Fibroblast of peridontal ligament (primary cell): Measurements from ENCODE around the gene S100A12.
"Not testable (repeated sequence)": the region's sequence is repeated elsewhere in the genome, so short reads cannot be mapped to it uniquely, and the experiment has no call there.

Source experiments
- DNase-seq: peaks from one replicate; pipeline ENCODE4 v3.0.0-alpha.2; 2010; ENCODE audit errors: extremely low read depth

Gene S100A12

DNA sequence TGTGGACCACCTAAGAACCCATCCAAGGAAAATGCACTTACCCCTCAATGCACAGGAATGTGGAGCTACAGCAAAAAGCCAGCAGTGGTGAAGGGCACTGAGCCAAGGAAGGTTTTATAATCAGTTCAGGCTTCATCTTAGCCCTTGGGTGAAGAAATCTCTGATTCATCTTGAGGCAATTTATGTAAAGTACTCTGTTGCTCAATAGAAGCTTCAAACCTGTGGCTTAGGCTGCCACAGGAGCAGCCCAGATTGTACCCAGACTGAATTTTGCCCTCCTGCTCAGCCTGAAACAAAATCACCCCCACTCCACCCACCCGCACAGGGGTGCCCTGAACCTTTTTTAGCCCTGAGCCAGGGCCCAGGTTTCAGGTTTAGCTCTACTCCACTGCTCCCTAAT, at the start of gene S100A12:
Gene S100A12, minus strand, starts transcription at position 111 of the 400 bp plus-strand sequence. CDS start 1,029 bp downstream, outside the sequence.
- peak; percentile 83 for DNase-seq

DNA sequence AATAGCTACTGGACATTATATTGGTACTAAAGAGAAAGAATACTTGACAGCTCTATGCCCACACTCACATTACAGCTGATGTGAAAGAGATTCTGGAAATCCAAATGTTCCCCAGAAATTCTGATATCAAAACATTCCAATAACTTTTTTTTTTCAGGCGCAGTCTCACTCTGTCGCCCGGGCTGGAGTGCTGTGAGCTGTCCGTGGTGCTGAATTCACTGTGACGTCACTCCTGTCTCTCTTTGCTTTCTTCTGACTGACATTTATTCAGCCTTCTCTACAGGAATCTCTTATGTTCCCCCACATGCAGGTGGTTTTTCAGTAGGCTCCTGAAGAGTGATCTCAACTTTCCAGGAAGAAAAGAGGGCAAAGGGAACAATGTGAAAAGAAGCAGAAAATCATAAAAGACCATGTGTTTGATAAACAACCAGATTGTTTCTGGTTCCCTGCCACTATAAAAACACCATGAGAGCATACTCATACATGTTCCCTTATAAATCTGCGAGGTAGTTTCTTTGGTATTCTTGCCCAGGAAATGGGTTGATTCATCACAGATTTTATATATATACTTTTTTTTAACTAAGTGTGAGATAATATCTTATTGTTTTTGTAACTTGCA, 47.1 kb upstream of the S100A12 start:
- DNase-seq = peak; percentile 62

DNA sequence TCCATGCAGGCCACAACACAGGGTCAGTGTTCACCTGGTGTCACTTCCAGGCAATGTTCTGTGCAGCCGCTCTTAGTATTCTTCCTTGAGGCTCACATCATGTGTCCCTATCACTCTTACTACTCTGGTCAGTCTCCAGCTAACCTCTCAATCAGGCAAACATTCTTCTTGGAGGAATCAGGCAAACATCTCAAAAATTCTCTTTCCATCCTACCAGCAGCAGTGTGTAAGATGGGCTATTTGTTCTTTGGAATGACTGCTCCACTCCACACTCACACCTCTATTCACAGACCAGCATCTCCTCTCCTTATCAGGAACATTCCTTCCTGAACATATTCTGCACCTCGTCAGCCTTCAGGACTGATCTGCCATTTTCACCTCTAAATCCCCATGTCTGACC, 44.9 kb upstream of the S100A12 start:
- no peak for DNase-seq

DNA sequence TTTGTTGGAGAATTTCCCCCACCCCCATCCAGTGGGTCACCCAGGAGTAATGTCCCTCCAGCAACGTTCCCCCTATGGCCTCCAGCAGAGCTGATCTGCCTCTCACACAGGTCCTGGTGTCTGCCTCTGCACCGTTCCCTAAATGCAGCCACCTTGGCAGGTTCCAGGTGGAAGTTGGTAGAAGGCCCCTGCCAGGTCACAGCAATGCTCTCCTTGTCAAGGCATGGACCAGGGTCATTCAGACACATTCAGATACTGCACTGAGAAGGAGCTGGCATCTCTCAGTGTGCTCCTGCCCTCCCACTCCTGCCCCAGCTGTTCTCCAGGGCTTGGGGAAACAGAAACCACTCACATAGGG, 44.0 kb upstream of the S100A12 start:
- not testable (repeated sequence) for DNase-seq

DNA sequence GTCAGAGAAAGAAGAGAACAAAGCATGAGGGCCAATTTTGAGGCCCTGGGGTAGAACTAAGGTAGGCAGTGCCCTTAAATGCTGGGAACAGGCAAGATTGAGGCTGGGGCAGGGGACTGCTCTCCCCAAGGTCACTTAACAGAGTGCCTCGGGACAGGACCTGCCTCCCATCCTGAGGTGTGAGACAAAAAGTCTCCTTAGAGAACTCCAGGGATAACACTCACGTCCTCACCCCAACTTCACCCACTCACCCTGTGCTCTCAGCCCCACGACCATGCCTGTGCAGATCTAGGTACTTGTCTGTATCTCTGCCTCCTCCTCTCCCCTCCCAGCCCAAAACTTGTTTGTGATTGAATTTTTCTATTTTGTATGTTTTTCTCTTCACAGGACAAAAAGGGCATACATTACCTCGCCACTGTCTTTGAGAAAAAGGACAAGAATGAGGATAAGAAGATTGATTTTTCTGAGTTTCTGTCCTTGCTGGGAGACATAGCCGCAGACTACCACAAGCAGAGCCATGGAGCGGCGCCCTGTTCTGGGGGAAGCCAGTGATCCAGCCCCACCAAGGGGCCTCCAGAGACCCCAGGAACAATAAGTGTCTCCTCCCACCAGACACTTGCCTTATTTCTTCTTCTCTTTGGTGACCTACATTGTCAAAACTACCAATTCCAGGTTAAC, 43.5 kb upstream of the S100A12 start:
- not testable (repeated sequence) for DNase-seq

DNA sequence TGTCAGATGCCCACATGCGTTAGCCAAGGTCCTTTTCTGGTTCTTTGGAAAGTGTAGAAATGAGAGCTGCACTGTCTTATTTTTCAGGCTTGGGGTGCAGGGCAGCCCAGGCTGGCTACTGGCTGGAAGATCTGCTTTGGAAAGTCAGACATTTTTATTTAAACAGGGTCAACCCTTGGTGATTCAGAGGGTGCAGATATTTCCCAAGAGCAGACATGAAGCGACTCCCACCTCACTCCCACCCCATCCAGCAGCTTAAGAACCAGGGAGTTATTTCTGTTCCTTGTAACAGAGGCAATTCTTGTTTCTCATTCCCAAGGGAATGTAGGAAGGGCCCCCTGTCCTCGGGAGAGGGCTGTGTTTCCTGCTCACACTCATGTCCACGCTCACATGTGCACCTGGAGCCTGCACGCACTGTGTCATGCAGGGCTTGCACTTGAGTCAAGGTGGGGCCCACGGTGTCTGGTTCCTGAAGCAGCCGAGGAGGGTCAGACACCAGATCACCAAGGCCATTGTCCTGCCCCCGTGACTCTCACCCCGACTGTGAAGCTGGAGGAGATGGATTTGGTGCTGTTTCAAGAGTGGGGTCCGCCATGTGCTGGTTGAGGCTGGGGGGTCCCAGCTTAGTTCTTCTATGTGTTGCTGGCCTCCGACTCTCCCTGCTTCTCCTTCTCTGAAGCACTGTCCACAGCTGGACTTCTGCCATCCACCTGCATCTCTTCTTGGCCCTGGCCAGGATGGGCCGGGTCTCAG, 41.9 kb upstream of the S100A12 start:
- no peak for DNase-seq

DNA sequence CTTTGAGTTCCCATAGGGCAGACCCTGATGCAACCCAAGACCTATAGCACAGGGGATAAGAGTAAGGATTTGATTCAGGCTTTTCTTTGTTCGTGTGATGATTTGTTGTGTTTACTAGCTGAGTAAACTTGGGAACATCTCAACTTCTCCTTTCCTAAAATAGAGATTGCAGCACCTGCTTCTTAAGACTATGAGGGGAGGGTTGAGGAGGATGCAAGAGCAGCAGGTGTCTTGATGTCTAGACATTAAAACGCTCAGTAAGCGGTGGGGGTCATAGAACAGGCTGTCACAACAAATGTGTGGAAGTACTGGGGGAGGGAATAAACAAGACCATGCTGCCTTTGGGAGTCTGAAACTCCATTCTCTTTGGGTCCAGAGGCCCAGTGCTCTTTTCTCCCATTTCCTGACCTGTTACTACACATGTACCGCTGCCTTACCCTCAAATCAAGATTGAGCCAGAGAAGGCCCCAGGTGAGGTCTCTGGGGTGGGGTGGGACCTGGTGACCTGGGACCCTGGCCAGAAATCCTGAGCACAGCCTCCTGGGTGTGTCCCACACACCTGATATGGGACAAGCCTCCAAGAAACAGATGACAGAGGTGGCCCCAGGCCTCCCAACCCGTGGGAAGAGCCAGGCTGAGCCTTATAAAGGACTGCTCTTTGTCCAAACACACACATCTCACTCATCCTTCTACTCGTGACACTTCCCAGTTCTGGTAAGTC, 40.6 kb upstream of the S100A12 start, which contains the start of gene S100A7A:
Gene S100A7A, plus strand, starts transcription at position 671 of the 721 bp plus-strand sequence. CDS start 1,563 bp downstream, outside the sequence.
- DNase-seq = no peak

DNA sequence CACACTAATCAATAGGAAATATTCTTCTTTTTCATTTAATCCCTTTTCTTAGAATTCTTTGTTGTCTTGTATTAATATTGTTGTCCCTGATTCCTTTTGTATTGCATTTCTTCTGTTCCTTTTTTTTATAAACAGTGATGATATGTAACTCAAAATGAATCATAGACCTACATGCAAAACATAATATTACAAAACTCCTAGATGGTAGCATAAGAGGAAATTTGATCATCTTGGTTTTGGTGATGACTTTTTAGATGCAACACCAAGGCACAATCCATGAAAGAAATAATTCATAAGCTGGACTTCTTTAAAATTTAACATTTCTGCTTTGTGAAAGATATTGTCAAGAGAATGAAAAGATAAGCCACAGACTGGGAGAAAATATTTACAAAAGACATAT, 38.5 kb upstream of the S100A12 start:
- not testable (repeated sequence) for DNase-seq

DNA sequence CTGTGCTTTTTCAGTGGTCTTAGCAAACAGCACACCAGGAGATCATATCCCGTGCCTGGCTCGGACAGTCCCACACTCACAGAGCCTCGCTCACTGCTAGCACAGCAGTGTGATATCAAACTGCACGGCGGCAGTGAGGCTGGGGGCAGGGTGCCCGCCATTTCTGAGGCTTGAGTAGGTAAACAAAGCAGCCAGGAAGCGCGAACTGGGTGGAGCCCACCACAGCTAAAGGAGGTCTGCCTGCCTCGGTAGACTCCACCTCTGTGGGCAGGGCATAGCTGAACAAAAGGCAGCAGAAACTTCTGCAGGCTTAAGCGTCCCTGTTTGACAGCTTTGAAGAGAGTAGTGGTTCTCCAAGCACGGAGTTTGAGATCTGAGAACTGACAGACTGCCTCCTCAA, 31.9 kb upstream of the S100A12 start:
- not testable (repeated sequence) for DNase-seq

DNA sequence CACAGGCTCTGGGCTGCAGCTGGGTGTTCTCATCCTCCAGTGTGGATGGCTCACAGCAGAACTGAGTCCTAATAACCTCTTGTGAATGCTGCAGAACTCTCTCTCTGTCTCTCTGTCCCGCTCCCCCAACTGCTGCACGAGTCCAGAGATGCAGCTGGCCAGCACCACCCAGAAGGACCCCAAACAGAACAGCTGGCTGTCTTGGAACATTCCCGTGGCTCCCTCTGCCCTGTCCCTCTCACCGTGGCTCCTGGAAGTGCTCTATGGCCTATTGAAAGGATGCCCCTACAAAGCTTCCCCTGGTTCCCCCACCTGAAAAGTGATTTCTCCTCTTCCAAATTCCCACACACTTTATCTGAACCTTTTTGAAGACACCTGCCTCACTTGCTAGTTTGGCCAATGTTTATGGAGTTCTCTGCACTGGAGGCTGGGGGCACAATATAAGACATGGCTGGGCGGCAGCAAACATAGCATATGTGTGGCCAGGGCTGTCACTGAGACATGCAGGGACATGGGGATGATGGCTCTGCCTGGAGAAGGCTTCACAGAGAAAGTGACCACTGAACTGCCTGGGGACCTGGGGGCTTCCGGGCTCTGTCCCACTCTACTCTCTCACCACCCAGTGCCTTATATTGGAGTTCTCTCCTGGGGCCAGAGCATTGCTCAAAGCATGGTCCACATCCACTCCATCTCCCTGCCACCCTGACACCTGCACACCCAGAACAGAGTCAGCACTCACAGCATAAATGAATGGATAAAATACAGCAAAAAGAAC, 30.6 kb upstream of the S100A12 start:
- not testable (repeated sequence) for DNase-seq

DNA sequence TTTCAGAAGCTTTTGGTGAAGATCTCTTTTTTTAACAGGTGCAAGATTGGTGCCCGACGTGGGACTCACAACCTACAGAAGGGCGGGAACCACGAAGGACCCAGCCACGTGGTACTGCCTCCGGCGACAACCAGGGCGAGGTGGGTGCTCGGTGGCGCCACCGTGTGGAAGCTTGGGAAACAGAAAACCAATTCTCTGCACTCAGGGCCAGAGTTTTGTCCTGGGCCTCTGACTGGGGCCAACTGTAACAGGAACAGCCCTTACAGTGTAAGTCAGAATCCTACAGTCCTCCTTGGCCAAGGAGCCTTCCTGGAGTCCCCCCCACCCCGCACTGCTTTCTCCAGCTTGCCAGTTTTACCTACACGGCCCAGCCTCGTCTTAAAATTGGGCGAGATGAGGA, 29.3 kb upstream of the S100A12 start:
- DNase-seq = no peak

DNA sequence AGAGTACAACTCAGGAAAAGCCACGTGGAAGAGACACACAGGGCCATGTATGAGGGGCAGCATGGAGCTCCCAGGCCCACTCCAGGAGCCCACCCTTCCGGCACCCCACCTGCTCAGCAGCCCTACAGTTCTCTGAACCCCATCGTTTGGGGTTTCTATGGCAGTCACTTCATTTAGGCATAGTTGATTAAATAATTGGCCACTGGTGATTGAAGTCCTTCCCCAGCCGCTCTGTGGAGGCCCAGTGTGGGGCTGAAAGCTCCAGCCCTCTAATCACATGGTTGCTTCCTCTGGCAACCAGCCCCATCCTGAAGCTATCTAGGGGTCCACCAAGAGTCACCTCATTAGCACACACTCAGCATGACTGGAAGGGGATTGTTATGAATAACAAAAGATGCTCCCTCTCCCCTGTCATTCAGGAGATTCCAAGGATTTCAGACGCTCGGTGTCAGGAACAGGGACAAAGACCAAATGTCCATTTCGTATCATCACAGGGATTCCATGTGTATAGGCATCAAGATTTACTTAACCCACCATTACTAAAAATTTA, 28.7 kb upstream of the S100A12 start:
- no peak for DNase-seq

DNA sequence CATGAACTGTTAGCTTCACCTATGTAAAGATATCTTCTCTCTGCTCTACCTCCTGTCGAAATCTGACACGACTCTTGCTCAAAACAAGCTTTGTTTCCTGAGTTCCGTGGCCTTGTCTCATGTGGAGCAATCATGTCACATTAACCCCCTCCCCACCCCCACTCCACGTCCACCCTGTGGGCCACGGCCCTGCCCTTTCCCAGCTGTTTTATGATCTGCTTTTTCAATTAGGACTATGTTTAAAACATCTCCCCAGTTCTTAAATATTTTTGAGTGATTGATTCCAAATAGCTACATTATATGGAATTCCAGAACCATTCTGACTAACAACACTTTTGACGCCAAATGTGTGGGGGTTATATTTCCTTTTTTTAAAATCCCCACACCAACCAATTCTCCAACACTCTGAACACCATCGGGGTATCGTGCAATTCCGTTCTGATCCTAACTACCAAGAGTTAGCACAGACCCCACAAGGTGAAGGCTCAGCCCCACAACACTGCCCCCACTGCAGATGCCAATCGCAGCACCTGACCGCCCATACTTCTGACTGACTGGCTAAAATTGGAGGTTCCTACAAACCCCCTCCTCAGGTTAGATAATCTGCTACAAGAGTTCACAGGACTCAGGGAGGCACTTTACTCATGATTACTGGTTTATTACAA, 28.1 kb upstream of the S100A12 start:
- no peak for DNase-seq

DNA sequence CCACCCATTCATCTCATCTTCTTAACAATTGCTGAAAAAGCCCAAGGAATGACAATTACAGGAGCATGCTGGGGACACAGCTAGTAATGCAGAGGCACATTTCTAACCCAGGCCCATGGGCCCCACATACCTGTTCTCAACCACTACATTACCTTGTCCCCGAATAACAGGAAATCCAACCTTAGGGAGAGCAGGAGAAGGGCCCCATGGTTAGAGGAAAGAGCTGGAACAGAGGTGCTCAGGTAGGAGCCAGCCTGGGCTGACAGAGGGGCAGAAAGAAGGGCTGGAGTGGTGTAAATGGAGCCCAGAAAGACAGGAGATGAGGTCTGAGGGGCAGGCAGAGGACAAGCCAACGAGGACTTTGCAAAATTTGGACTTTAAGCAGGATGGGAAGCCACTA, 26.8 kb upstream of the S100A12 start:
- no peak for DNase-seq

DNA sequence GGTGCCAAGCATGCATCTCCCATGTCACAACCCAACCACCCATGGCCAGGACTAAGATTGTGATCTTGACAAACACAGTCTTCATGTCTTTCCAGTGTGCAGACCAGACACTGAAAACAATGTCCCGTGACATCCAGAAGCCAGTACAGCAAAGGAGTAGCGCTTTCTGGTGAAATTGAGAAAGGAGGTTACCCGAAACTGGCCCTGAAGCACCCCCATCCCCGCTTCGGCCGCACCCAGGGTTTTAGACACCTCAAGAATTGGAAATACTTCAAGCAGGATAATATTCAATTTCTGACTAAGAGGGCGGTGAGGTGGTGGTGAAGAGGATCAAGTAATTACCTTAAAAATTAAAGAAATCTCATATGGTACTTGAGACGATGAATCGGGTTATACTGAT, 26.0 kb upstream of the S100A12 start:
- DNase-seq = no peak

DNA sequence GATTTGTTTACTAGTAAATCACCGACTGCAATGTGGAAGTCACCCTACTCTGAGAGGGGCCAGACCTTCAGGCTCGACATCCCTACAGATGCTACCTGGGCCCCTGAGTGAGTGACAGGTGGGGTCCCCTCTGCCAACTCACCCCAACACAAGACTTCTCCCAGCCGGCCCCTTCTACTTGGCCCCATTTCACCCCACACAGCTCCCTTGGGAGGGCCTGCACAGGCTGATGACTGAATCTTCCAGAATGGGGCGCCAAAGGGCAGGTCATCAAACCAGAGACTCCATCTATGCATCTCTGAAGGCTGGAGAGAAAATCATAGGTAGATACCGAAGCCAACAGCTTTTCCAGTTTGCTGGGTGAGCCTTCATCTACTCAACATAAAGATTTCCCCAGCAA, 24.8 kb upstream of the S100A12 start:
- DNase-seq = no peak

DNA sequence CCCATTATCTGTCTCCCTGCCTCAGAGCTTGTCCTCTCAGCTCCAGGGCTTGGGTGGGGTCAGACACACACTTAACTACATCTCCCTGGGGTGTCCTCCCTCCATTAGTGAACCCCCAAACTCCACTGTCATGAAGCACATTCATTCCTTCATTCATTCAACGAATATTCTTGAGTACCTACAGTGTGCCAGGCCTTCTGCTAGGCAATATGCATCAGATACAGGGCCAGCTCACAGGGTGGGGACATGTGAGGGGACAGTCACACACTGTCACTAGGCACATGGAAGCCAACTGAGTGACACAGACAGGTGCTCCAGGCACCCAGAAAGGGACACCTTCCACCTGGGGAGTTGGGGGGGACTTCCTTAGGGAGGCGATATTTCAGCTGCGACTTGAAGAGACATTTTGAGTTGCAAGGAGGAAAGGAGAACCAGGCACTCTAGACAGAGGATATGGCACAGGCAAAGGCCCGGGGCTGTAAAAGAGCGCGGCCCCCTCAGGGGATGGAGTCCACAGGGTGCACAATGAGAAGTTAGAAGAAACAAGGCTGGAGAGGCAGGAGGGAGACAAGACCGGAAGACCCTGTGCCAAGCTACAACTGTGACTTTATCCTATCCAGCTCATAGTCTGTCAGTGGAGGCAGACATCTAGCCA, 24.1 kb upstream of the S100A12 start:
- no peak for DNase-seq

DNA sequence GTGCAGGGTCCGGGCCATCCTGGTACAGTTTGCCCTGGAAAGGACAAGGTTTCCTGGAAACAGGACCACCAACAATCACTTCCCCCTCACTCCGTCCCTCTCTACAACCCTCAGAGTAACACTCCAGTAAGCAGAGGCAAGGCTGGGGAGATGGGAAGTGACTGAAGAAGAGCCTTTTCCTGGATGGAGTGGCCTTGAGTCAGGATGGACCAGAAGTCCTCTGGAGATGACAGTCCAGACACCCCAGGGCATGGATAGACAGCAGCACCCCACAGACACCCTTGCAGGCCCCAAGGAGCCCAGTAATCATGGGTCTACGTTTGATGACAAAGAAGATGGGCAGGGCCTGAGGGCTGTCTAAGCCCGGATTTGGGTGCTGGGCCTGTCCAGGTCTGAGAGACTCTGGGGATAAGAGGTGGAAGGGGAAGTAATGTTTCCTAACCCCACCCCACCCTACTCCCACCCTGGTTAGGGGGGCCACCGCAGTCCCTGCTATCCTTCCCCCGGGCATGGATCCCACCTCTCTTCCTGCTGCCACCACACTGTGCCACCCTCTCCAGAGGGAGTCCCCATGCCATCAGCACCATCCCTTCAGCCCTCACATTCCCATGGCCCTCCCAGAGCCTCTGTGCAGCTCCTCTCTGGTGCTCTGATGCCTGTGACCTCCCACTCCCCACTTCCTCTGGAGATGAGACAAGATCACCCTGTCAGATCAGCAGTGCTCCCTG, 22.7 kb upstream of the S100A12 start:
- no peak for DNase-seq
